Tongue (tissue), 2 donors: ENCODE results near the gene MEOX1. TPM values are rescaled to one million over a fixed set of nuclear protein-coding genes. Genes with fewer than 3 reads are reported as not detected.

Experiments used
- small RNA-seq: library from RNA; depleted of rRNA; stranded (forward); fragments of <200 nt; gene quantifications from one replicate; pipeline ENCODE3, GENCODE V24; 2014; ENCODE audit warnings: low replicate concordance
- total RNA-seq: library from RNA; depleted of rRNA; stranded (reverse); fragments of >200 nt; gene quantifications from one replicate; pipeline ENCODE4 v1.2.3, GENCODE V29; 2014

Gene MEOX1
- total RNA-seq, 1 donor from 2014 or later: 17.8 TPM

Small RNA genes within 50 kb of the gene (small RNA-seq; reads per million reads assigned to genes)
- not detected for gene RF00017

Other genes starting within 250 kb of the MEOX1 start
- 34.4 TPM for gene DHX8, start 177.9 kb downstream of the MEOX1 start, total RNA-seq
- gene ETV4, start 115.6 kb downstream of the MEOX1 start, total RNA-seq: 4.3 TPM
- gene SOST, start 96.9 kb upstream of the MEOX1 start, total RNA-seq: not detected
- gene DUSP3, start 117.1 kb upstream of the MEOX1 start, total RNA-seq: 80.3 TPM
- not detected for gene CFAP97D1, start 118.5 kb upstream of the MEOX1 start, total RNA-seq
- 6.8 TPM for gene MPP3, start 171.2 kb upstream of the MEOX1 start, total RNA-seq
- gene CD300LG, start 185.3 kb upstream of the MEOX1 start, total RNA-seq: 2.5 TPM
- gene MPP2, start 245.6 kb upstream of the MEOX1 start, total RNA-seq: 4.6 TPM